Adrenal gland (tissue), 5 donors: ENCODE results near the gene TOX2.

Experiments
- CTCF ChIP-seq, 6 experiments: fragments of 450-650 bp in 4 of 6; fragments of 200-600 bp in 2 of 6; sonication (generic) in 1 of 6; IDR thresholded peaks; 1 replicate in 5 of 6; 2 replicates in 1 of 6; pipeline versions ENCODE4 v1.5.1 to v1.8.0; 2016 to 2021; ENCODE audit warnings: antibody characterized with exemption in 6 of 6, mild to moderate bottlenecking in 2 of 6, moderate library complexity in 1 of 6
- POLR2A ChIP-seq, 2 donors: fragments of 450-650 bp; IDR thresholded peaks; one replicate each; pipeline ENCODE4 v1.6.1; 2017; ENCODE audit warnings: antibody characterized with exemption in 2 of 2, mild to moderate bottlenecking in 2 of 2, moderate library complexity in 1 of 2
- donor health status: DM: no; HTN: no; CAD: no.

- no peak for TF ChIP-seq POLR2A (IDR thresholded peaks at IDR 0.05)
- TF ChIP-seq CTCF (IDR thresholded peaks at IDR 0.05) = no peak
Observed at GRCh38 chr20:44117296-44118184, 202.9 kb downstream of the TOX2 start.
